CD1c-positive myeloid dendritic cell (primary cell): ENCODE measurements around the gene MUC13.
"Not testable (repeated sequence)": the region's sequence is repeated elsewhere in the genome, so short reads cannot be mapped to it uniquely, and the experiment has no call there.

ENCODE experiments used
- DNase-seq: peaks from one replicate; pipeline ENCODE4 v3.0.0-alpha.2; 2016; ENCODE audit errors: extremely low spot score

The MUC13 gene, protein sequence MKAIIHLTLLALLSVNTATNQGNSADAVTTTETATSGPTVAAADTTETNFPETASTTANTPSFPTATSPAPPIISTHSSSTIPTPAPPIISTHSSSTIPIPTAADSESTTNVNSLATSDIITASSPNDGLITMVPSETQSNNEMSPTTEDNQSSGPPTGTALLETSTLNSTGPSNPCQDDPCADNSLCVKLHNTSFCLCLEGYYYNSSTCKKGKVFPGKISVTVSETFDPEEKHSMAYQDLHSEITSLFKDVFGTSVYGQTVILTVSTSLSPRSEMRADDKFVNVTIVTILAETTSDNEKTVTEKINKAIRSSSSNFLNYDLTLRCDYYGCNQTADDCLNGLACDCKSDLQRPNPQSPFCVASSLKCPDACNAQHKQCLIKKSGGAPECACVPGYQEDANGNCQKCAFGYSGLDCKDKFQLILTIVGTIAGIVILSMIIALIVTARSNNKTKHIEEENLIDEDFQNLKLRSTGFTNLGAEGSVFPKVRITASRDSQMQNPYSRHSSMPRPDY

DNA sequence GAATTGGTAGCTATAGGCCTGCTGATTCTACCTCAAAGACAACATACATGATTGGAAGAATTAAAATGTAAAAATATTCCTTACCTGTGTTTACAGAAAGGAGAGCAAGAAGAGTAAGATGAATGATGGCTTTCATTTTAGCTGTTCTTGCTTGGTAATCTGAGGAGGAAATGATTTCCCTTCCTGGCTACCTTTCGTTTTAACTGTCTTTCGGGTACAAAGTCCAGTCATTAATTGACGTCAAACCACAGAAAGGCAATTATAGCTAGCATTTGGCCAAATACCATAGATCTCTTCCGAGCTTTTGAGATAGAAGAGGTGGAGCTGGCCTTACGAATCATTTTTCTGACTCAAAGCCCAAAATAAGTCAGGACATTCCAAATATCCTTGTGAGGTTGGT, at the start of gene MUC13:
Gene MUC13, minus strand, starts transcription at position 175 of the 400 bp plus-strand sequence. Its CDS starts 39 bp downstream, at position 136.
- DNase-seq = no peak

DNA sequence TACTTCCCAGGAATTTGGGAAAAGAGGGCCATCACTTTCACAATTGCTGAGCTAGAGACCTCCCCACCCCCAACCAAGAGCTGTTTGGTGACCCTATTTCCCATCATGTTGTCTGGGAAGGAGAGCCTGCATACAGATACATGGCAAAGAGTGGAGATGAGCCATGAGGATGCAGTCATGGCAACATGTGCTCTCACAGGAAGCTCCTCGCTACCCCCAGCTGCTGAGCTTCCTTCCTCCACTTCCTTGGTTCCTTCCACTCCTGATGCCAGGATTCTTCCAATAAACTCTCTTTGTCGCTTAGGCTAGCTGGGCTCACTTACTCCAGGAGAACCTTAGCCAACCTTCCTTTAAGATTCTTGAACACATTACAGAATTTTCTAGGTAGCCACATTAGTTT, 48.3 kb upstream of the MUC13 start:
- no peak for DNase-seq

DNA sequence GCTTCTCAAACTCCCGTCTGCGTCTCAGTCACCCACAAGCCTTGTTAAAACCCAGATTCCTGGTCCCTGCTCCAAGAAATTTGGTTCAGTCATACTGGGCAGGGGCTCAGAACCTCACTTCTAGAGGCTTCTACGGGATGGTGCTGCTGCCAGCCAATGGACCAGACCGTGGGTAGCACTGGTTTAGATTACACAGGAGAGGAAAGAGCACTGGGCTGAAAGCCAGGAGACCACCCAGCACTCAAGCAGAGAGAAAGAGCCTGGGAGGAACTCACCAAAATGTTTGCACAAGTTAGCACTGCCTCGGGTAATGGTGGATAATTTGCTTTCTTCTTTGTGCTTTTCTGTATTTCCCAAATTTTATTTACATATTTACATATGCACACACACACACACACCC, 46.9 kb upstream of the MUC13 start:
- DNase-seq = no peak

DNA sequence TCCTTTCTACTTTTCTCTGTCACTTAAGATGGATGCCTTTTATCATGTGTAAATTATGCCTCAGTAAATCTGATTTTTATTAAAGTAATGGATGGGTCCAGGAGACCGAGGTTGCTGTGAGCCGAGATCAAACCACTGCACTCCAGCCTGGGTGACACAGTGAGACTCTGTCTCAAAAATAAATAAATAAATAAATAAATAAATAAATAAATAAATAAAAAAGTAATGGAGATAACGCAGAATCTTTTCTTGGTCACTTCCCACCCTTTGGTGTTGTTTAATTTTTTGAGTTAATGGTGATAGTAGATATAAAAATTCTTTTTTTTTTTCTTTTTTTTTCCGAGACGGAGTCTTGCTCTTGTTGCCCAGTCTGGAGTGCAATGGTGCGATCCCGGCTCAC, 44.1 kb upstream of the MUC13 start:
- no peak for DNase-seq

DNA sequence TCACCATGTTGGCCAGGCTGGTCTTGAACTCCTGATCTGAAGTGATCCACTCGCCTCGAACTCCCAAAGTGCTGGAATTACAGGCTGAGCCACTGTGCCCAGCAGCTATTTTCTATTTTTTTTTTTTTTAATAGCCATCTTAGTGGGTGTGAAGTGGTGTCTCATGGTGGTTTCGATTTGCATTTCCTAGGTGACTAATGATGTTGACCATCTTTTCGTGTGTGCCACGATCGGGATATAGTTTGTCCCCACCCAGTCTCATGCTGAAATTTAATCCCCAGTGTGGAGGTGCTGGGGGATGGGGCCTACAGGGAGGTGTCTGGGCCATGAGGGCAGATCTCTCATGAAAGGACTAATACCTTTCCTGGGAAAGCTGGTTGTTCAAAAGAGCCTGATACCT, 41.8 kb upstream of the MUC13 start:
- no peak for DNase-seq

DNA sequence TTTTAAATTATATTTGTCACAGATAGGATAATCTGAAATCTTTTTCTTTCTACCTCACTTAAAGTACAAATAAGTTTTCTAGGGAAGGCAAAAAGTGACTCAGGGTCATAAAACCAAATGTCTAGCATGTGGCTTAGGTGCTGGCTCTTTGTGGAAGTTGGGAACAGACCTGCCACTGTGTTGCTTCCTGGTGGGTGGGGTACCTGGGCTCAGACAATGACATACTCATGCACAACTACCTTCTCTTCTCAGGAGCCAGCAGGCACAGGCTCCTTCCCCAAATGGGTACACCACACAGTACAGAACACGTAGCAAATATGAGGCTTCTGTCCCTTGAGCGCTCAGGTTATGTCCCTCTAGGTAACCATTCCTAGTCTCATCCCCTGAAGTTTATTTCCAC, 40.1 kb upstream of the MUC13 start:
- DNase-seq = no peak

DNA sequence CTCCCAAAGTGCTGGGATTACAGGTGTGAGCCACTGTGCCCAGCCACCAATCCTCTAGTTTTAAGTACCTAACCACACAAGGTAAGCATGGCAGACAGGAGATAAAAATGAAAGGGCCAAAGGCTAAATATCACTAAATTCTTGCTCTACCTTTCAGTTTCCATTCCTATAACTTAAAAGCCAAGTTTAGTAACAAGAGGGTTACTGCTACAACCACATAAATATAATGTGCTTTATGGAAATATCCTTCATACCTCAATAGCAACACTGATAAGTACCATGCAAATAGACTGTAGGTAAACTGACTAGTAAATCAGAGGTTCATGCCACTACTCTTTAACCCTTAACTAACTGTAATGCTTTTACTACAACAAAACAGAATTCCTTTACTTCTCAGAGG, 38.7 kb upstream of the MUC13 start:
- no peak for DNase-seq

DNA sequence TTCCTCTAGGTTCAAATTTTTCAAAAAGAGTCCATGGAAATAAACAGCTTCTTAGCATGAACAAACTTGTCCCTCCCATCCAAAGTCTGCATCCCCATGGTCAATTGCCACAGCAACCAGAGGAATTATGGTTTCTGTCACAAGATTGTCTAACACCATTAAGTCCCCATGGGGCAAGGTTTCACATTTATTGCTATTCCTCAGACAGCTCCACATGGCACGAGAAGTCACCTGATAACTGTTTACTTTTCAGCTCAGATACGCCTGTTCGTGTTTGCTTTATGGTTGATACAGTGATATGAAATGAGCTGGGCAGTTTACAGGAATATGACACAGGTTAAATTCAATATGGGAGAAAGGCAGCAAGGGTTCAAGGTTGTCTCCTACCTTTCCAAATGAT, 37.9 kb upstream of the MUC13 start:
- no peak for DNase-seq

DNA sequence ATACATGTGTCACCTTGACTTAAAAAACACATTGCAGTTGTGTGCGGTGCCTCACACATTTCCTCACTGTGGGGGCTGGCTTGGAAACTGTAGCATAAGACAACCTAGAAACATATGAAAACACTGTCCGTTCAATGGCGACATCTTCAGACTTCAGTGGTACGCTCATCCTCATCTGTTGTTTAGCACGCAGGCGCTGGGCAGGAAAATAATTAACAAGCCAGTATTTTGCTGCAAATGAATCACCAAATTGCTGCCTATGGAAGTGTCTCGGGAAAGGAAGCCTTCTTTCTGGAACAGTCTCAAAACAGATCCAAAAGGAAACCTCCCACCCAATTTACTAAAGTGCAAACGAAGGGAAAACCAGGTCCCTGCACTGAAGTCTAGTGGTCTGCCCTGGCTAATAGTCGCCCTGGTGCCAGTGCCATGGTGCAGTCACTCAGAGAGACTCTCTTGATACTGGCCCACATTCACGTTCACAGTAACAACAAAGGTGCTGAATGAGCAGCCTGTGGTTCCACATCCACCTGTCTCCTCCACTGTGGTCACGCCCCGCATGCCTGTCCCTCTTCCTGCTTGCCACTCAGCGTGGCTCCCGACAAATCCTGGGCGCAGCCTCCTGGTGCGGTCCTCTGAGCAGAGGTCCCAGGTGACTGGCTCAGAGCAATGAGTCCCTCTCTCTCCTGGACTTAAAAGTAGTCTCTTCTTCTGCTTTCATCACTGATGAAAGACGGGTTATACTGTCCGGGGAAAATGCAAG, 35.6 kb upstream of the MUC13 start:
- no peak for DNase-seq

DNA sequence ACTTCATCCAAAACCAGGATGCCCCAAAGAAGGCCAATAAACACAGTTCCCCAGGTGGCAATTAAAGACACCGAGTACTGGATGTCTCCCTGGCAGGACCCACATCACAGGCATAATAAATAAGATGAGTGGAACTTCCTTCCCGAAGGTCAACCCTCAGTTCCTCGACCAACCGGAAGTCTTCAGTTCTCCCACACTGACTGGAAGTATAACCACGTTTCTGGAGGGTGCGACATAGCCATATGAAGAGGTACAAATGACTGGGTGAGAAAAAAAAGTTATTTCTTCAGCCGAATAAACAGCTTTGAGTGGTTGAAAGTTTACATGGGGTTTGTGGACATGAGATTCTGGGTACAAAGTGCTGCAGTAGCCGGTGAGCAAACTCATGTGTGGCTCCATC, 34.6 kb upstream of the MUC13 start:
- no peak for DNase-seq

DNA sequence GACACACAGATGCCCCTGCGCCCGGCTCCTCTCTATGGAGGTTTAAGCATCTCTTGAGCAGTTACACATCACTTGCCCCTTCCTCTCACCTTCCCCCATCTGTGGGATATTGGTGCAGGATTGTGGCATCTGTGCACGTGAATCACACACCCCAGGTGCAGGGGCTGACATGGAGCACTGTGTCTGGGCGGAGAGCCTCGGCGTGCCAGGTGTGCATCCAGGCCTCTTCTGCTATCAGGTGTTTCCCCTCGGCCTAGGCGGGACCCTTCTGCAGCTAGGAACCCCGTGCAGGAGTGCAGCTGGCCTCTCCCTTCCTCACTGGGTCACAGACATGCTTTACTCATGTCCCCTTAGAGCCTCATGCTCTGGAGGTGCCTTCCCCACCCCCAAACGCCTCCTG, 33.4 kb upstream of the MUC13 start:
- no peak for DNase-seq

DNA sequence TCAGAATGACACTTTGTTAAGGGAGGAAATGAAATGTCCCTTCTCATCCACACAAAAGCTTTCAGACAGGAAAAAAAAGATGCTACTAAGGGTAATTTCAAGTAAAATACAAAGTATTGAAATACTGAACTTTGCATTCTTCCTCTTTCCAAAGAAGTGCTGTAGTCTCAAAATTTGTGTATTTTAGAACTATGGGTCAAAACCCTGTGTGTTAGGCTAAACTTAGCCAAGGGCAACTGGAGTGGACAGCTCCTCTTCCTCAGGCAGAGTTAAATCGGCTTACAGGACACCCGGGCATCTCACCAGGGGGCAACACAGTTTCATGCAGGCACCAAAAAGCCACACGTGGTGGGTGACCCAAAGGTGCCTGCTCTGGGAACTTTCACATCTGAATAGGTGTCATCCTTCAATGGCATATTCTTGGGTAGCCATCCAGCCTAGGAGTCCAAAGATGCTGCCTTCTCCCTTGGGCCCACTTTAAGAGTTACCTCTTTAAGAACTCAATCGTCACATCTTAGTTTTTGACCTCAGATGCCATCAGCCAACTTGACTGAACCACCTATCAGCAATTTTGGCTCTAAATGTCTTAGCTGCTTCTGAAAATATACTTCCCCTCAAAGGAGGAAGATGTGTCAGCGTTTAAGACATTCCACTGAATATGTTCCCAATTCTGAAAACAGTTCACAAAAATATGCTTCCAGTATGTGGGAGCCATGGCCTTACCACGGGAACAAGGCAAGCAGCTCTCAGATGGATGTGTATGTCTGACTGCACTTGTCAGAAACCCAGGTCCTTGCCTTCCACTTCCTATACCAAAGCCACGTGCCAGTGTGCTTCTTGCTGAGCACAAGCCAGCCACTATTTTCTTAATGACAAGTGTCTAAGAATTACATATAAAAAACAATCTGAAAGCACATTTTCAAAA, 32.2 kb upstream of the MUC13 start:
- peak; percentile 46 for DNase-seq

DNA sequence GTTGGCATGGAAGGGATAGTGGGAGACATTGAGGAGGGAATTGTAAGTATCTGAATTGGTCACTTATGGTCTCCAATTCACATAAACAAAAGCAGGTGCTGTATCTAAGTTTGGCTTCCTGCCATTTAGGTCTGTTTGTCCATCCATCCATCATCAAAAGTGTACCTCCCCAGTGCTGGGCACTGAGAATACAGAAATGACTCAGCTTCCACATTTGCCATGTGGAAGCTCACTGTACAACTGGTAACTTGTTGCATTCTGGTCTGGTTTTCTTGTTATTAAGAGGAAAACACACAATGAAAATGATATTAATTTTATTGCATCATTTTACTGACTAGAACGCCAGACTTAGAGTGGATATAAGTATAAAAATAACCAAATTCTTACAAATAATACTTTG, 30.9 kb upstream of the MUC13 start:
- DNase-seq = peak; percentile 47

DNA sequence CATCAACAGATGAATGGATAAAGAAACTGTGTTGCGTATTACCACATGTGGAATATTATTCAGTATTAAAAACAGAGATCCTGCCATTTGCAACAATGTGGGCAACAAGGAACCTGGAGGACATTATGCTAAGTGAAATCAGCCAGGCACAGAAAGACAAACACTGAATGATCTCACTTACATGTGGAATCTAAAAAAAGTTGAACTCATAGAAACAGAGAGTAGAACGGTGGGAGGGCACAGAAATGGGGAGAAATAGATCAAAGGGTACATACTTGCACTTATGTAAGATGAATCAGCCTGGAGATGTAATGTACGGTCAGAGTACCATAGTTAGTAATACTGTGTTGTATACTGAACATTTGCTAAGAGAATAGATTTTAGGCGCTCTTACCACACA, 29.8 kb upstream of the MUC13 start:
- no peak for DNase-seq

DNA sequence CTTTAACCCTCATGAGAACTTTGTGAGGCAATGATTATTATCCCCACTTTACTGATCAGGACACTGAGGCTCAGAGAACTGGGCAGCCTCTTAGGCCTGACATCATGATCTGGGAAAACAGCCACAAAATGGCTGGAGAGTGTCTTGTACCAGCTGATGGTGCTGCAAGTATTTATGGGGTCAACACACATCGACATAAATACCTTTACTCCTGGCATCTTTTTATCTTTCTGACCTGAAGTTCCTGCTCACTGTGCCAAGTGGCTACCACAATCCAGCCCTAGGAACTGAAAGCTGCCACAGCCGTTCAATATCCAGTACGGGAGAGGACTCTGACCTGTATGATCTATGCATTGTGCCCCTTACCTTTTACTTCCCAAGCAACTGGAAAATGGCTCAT, 29.2 kb upstream of the MUC13 start:
- no peak for DNase-seq

DNA sequence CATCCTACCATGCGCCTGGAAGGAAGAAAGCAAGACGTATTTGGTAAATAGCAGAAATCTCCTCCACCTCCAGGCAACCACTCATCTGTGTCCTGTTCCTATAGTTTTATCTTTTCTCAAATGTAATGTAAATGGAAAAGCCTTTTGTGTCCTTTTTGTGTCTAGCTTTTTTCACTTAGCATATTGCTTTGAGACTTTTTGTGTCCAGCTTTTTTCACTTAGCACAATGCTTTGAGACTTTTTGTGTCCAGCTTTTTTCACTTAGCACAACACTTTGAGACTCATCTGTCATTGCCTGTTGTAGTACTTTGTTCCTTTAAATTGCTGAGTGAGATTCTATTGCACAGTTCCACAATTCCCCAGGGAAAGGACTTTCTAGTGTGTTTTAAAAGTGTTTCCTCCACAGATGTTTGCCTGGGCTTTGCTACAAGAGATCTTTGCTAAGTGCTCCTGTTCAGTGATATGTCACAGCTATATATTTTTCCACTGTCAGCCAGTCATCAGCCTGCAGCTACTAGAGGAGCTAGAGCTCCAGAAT, 27.9 kb upstream of the MUC13 start:
- DNase-seq = no peak

DNA sequence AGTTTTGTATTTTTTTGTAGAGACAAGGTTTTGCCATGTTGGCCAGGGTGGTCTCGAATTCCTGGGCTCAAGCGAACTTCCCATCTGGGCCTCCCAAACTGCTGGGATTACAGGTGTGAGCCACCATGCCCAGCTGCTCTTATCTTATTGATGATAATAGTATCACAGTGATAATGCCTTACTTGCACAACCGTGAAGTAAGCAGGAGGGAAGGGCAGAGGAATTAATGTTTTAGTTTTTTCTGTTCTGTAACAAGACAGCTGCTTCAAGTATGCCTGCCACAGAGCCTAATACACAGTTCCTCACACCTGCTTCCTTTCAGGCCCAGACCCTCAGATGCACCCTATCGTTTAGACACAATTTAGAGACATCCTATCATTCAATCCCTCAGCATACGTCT, 26.1 kb upstream of the MUC13 start:
- no peak for DNase-seq

DNA sequence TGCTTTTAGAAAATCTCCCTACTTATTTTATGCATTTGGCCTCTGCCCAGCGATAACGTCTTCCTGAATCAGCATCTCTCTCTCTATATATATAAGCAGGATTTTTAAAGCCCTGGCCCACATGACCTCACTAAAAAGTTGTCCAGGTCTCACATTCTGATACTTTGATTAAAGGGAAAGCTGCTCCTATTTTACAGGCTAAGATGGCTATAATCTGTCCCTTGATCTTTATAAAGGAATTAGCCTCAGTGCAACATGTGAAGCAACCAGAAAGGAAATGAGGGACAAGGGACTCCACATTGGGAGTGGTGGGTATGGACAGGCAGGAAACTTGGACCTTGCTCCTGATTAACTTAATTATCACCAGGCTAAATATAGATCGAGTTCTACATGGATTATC, 25.6 kb upstream of the MUC13 start:
- no peak for DNase-seq

DNA sequence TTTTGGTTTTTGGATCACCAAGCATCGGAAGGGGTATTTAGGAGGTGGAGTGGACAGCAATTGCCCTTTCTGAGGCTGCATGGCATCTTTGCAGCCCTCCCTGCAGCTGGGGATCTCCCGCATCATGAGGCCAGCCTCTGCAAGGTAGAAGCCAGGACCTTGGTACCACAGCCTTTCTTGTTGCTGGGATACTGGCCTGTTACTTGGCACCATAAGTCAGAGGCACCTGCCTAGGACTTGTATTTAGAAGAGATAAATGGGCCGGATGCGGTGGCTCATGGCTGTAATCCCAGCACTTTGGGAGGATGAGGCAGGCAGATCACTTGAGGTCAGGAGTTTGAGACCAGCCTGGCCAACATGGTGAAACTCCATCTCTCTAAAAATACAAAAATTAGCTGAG, 23.4 kb upstream of the MUC13 start:
- DNase-seq = not testable (repeated sequence)

DNA sequence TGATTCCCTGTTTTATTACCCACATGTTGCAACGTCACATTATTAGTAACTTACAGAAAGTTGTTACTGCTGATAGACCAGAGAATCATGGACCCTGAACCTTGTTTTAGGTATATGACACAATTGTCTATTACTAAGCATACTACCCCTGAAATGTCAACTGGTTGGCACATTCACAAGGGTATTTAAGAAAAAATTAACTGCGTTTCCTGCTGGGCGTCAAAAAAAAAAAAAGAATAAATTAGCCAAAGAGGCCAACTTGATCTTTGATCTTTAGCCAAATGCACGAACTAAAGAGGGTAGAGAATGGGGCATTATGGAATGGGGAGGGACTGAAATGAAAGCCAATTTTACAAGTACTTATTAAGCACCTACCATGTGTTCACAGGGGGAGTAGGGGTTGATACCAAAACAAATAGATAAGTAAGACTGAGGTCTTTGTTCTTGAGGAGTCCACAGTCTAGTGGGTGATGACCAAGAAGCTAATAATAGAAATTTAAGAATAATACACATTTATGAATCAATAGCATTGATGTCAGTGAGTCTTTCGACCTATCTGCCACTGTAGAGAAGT, 17.8 kb upstream of the MUC13 start:
- DNase-seq = no peak

DNA sequence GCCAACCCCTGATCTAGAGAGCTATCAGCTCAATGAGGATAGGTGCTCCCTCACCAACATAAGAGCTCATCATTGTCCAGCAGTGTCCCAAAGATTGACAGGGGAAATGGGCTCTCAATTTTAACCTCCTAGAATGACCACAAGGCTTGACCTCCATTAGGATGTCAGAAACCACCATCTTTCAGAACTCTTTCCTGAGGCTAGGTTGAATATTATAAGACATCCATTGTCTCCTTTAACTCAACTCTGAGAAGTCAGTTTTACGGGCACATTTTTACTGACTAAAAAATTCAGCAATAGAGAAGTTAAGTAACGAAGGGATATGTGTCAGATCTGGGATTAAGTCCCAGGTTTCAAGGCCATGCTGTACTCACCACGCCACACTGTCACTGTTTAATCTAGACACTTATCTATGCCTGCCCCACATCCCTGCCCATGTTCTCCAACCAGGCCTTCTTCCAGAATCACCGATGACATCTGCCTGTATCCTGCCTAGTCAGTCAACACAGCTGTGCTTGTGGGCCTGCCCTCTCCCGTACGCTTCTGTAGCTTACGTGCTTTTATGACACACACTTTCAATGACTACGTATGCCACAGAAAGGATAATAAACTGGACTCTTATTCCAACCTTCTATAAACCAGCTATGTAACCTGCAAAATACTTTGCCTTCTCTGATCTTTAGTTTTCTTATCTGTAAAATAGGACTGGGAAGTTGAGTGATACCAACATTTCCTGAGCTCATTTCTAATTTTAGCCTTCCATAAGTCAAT, 17.1 kb upstream of the MUC13 start:
- DNase-seq = no peak
